Measurements from ENCODE around the gene ZNF519. TPM values are rescaled to one million over a fixed set of nuclear protein-coding genes. Genes with fewer than 3 reads are reported as not detected.

The ZNF519 gene
- total and polyA plus RNA-seq, 7 donors, result 0.25 to 3.2 (median 1.1) TPM

DNA sequence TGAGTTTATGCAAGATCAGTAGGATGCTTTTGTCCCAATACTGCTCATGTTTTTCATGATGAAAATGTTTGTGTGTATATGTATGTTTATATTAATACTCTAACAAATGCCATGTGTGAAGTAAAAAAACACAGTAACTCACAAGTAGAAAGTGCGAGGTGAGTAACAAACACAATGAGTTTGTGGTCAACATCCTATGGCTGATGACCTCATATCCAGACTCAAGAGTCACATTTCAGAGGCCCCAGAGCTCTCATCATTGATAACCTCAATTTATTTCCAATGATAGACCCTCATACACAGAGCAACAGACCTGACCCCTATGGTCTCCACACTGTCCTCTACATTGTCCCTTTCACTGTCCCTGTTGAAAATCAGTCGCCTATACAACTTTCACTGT lies 34.5 kb downstream of the ZNF519 start:
- WGBS, 3 donors, result 96 to 98% (median 97%) methylated on average over 2 of the region's 2 CpGs
- Histone ChIP-seq H3K9me3 (no peaks in the 10 kb centered on the region), H3K27ac (no peak overlapping the region), H3K27me3 (ENCODE audit: insufficient read depth in 3 of 3, low read length in 2 of 3) (no peaks in the 10 kb centered on the region), H3K36me3 (ENCODE audit: insufficient read depth in 1 of 2, low read depth in 1 of 2) (peaks cover 0 to 2% of the 10 kb centered on the region in 2 donors), H3K4me3 (no peak overlapping the region), H3K4me1 (no peaks in the 10 kb centered on the region)
- DNase-seq (no peak), ATAC-seq (no peak)
- TF ChIP-seq, protein P1, sequence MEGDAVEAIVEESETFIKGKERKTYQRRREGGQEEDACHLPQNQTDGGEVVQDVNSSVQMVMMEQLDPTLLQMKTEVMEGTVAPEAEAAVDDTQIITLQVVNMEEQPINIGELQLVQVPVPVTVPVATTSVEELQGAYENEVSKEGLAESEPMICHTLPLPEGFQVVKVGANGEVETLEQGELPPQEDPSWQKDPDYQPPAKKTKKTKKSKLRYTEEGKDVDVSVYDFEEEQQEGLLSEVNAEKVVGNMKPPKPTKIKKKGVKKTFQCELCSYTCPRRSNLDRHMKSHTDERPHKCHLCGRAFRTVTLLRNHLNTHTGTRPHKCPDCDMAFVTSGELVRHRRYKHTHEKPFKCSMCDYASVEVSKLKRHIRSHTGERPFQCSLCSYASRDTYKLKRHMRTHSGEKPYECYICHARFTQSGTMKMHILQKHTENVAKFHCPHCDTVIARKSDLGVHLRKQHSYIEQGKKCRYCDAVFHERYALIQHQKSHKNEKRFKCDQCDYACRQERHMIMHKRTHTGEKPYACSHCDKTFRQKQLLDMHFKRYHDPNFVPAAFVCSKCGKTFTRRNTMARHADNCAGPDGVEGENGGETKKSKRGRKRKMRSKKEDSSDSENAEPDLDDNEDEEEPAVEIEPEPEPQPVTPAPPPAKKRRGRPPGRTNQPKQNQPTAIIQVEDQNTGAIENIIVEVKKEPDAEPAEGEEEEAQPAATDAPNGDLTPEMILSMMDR (IDR thresholded peaks at IDR 0.05), result no peak
- intact Hi-C loops (cut with DNase I), result no loop called here

DNA sequence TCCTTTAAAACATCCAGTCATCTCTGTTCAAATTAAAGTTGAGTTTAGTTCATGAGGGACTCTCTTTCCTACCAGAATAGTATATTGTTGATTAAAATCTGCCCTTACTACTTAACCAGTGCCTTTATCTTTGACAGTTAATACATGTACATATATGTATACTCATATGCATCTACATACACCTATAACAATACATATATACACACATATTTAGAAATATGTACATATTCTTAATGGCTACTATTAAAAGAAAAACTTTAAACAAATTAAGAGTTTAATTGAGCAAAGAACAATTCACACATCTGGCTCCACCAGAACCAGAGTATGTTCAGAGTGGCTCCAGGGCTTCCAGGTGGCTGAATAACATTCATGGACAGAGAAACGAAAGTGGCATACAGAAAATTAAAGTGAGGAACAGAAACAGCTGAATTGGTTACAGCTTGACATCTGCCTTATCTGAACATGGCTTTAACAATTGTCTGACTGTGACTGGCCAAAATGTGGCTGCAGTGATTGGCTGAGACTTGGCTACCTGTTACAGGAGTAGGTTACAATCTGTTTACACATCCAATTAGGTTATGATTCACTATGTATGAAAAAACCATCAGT lies 38.8 kb downstream of the ZNF519 start:
- Histone ChIP-seq H3K4me1 (no peaks in the 10 kb centered on the region), H3K27me3 (ENCODE audit: insufficient read depth in 3 of 3, low read length in 2 of 3) (no peaks in the 10 kb centered on the region), H3K27ac (no peak overlapping the region), H3K36me3 (ENCODE audit: insufficient read depth in 1 of 2, low read depth in 1 of 2) (no peaks in the 10 kb centered on the region), H3K4me3 (no peak overlapping the region), H3K9me3 (no peaks in the 10 kb centered on the region)
- 27 to 47% (median 46%) methylated on average over 1 of the region's 1 CpG for WGBS, 3 donors
- ATAC-seq (no peak), DNase-seq (no peak)
- TF ChIP-seq, protein P1 (IDR thresholded peaks at IDR 0.05), result no peak
- intact Hi-C loops (cut with DNase I), result no loop called here

DNA sequence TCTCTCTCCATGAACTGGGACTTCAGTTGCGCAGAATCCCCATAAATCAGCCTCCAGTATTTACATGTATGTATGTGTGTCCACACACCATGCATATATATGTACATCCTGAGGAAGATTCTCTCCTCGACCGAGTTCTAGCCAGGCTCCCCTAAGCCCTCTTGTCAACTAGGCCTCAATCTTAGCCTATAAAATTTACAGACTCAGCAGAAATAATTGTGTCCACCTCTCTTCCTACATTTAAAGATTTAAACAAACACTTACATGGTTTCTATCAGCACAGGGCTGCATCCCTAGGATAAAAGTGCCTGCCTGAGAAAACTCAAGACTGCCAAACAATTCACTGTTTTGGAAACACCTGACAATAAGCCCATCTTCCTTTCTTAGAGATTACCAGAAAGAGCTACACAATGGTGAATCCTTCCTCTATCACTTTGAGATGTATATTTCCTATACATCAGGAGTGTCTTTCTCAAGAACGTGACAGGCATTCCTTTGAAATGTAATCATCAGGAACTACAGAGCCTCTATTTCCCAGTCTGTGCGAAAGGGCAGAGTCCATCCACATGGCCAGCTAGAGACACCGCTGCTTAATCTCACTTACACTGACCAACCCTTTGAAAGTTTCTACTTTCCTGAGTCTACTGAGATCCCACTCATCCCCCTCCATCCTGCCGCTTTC lies 39.5 kb downstream of the ZNF519 start:
- intact Hi-C loops (cut with DNase I), result no loop called here
- Histone ChIP-seq H3K27ac (no peak overlapping the region), H3K4me3 (no peak overlapping the region), H3K36me3 (ENCODE audit: insufficient read depth in 1 of 2, low read depth in 1 of 2) (no peaks in the 10 kb centered on the region), H3K9me3 (no peaks in the 10 kb centered on the region), H3K27me3 (ENCODE audit: insufficient read depth in 3 of 3, low read length in 2 of 3) (no peaks in the 10 kb centered on the region), H3K4me1 (no peaks in the 10 kb centered on the region)
- WGBS, 3 donors, result 92 to 95% (median 94%) methylated on average over 7 of the region's 7 CpGs
- DNase-seq, result no peak
- TF ChIP-seq, protein P1 (IDR thresholded peaks at IDR 0.05), result no peak
- no peak for ATAC-seq

DNA sequence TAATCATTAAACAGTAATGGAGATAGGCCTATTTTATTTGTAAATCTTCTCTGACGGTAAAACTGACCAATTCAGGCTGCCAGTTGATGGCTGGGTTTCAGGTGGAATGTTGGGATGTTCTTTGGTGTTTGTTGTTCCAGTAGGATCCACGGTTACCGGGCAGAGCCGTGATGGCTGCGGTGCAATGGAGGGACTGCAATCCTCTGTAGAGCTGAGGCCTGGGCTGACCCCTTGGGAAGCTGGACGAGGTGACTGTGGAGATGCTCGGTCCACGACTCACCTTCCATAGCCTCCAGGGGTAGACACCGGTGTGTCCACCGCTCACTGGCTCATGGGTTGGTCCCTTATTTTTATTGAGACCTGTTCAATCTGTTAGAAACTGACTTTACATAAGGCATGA lies 42.5 kb downstream of the ZNF519 start:
- WGBS, 3 donors, result 74 to 81% (median 79%) methylated on average over 10 of the region's 10 CpGs
- intact Hi-C loops (cut with DNase I), result loop anchor here in 1 of 2 donors (5.0 kb wide), 1 partner anchor 267 kb away; the partner anchor contains the start of gene MC5R

More for the DNA sequence above, 42.5 kb downstream of the ZNF519 start:
- Histone ChIP-seq H3K4me1 (no peaks in the 10 kb centered on the region), H3K27me3 (ENCODE audit: insufficient read depth in 3 of 3, low read length in 2 of 3) (no peaks in the 10 kb centered on the region), H3K4me3 (no peak overlapping the region), H3K27ac (no peak overlapping the region), H3K36me3 (ENCODE audit: insufficient read depth in 1 of 2, low read depth in 1 of 2) (no peaks in the 10 kb centered on the region), H3K9me3 (no peaks in the 10 kb centered on the region)
- DNase-seq (no peak), ATAC-seq (no peak)
- TF ChIP-seq, protein P1 (IDR thresholded peaks at IDR 0.05), result no peak
